HepG2 (cell line): ENCODE results near the gene RHBDD3. TPM values are rescaled to one million over a fixed set of nuclear protein-coding genes. Genes with fewer than 3 reads are reported as not detected.

Experiments used
- ATAC-seq: fragments of 200-7000 bp; cut with Tn5 transposase; 3 replicates; pipeline ENCODE4 v1.9.1; 2020; ENCODE audit warnings: mild to moderate bottlenecking, moderate library complexity
- BruUV-seq: library from RNA; stranded (reverse); fragments of 400-500 nt; replicated peaks from 2 replicates; lab custom pipeline; 2021; lab: Mats Ljungman, UMichigan
- CTCF ChIA-PET: fragments of 300-600 bp; formaldehyde crosslinking; extraction: SDS; loops from one replicate; lab custom pipeline; 2021; ENCODE audit warnings: low total read pairs, inconsistent platforms, low intra/inter-chr PET ratio; lab: Yijun Ruan, JAX
- POLR2A ChIA-PET: fragments of 350-600 bp; sonication (Branson Sonifier 250); formaldehyde crosslinking; loops from one replicate; lab custom pipeline; 2020; ENCODE audit warnings: antibody characterized with exemption, inconsistent platforms; lab: Yijun Ruan, JAX
- DNase-seq: peaks from one replicate; pipeline ENCODE4 v3.0.0-alpha.2; 2015; ENCODE audit warnings: low spot score
- FAIRE-seq: peaks from 3 replicates; lab custom pipeline; 2011; peaks lifted over from hg19 to GRCh38; lab: Jason Lieb, UNC
- H2AFZ ChIP-seq: one replicate; pipeline ENCODE4 v1.6.1; 2011; ENCODE audit warnings: low read length, inconsistent platforms
- H3K27ac ChIP-seq: fragments of 300-600 bp; 3 replicates; pipeline ENCODE4 v1.8.0; 2011; ENCODE audit warnings: mixed run types, mild to moderate bottlenecking, mixed read lengths, low read length, inconsistent platforms; ENCODE audit not compliant: insufficient read depth; ENCODE audit errors: extremely low read length
- H3K27me3 ChIP-seq, 2 experiments: fragments of 200-600 bp in 1 of 2; 2 replicates in 1 of 2; 3 replicates in 1 of 2; pipeline versions ENCODE4 v1.6.0 to v1.8.0; 2011; ENCODE audit warnings: low read length in 2 of 2, mild to moderate bottlenecking in 2 of 2, moderate library complexity in 2 of 2, inconsistent platforms in 1 of 2; ENCODE audit not compliant: insufficient read depth in 2 of 2, control insufficient read depth in 1 of 2
- H3K36me3 ChIP-seq, 2 experiments: fragments of 200-600 bp in 1 of 2; replicated peaks in 1 of 2; 2 replicates in 1 of 2; 3 replicates in 1 of 2; pipeline versions ENCODE4 v1.5.1 to v1.8.0; 2011; ENCODE audit warnings: low read length in 2 of 2, inconsistent platforms in 1 of 2; ENCODE audit not compliant: insufficient read depth in 2 of 2, control insufficient read depth in 1 of 2
- H3K4me1 ChIP-seq: 2 replicates; pipeline ENCODE4 v1.5.1; 2012; ENCODE audit warnings: low read length, inconsistent platforms; ENCODE audit not compliant: insufficient read depth
- H3K4me2 ChIP-seq: 2 replicates; pipeline ENCODE4 v1.6.0; 2011; ENCODE audit warnings: low read depth, low read length, inconsistent platforms
- H3K4me3 ChIP-seq, 3 experiments: fragments of 200-600 bp in 1 of 3; sonication (generic), shearing (Covaris generic) in 1 of 3; replicated peaks in 1 of 3; 2 replicates each; pipeline ENCODE4 v1.5.1; 2011 to 2016; ENCODE audit warnings: low read length in 3 of 3, inconsistent platforms in 2 of 3, low read depth in 2 of 3, mild to moderate bottlenecking in 2 of 3, control low read depth in 1 of 3, mixed read lengths in 1 of 3; ENCODE audit not compliant: insufficient read depth in 1 of 3
- H3K79me2 ChIP-seq: one replicate; pipeline ENCODE4 v1.6.1; 2011; ENCODE audit warnings: low read length, inconsistent platforms; ENCODE audit not compliant: insufficient read depth
- H3K9ac ChIP-seq: 2 replicates; pipeline ENCODE4 v1.6.0; 2011; ENCODE audit warnings: mild to moderate bottlenecking, low read depth, low read length, inconsistent platforms; ENCODE audit not compliant: insufficient read depth
- H3K9me3 ChIP-seq: 2 replicates; pipeline ENCODE4 v1.5.1; 2012; ENCODE audit warnings: mild to moderate bottlenecking, low read length
- H4K20me1 ChIP-seq: 2 replicates; pipeline ENCODE4 v1.6.0; 2011; ENCODE audit warnings: inconsistent platforms, mild to moderate bottlenecking, low read length, moderate library complexity; ENCODE audit not compliant: insufficient read depth
- ELF3 ChIP-seq: IDR thresholded peaks from 2 replicates; pipeline ENCODE4 v1.6.1; 2016; ENCODE audit warnings: missing genetic modification reagents, missing compliant biosample characterization
- FIP1L1 ChIP-seq: fragments of 200-400 bp; formaldehyde crosslinking; IDR thresholded peaks from 2 replicates; pipeline ENCODE4 v1.6.1; 2018; ENCODE audit warnings: low read depth, mild to moderate bottlenecking, low read length, moderate library complexity, borderline replicate concordance; ENCODE audit not compliant: insufficient read depth
- GPN1 ChIP-seq: sonication (generic); formaldehyde crosslinking; IDR thresholded peaks from 2 replicates; pipeline ENCODE4 v1.5.1; 2020; ENCODE audit warnings: missing genetic modification reagents, borderline replicate concordance
- HOXA3 ChIP-seq: sonication (generic); formaldehyde crosslinking; IDR thresholded peaks from 2 replicates; pipeline ENCODE4 v1.5.0; 2020; ENCODE audit warnings: missing genetic modification reagents
- JUN ChIP-seq: sonication (generic); formaldehyde crosslinking; IDR thresholded peaks from 2 replicates; pipeline ENCODE4 v1.4.0; 2020; ENCODE audit warnings: mild to moderate bottlenecking, missing genetic modification reagents
- NFE2L2 ChIP-seq: fragments of 150-350 bp; IDR thresholded peaks from 2 replicates; pipeline ENCODE4 v1.6.1; 2014; ENCODE audit warnings: low read length
- RXRA ChIP-seq: sonication (generic); formaldehyde crosslinking; IDR thresholded peaks from 2 replicates; pipeline ENCODE4 v1.5.1; 2020; ENCODE audit warnings: missing genetic modification reagents
- ZNF44 ChIP-seq: sonication (generic); formaldehyde crosslinking; IDR thresholded peaks from 2 replicates; pipeline ENCODE4 v1.5.1; 2020; ENCODE audit warnings: mild to moderate bottlenecking, missing genetic modification reagents
- ZNF670 ChIP-seq: sonication (generic); formaldehyde crosslinking; IDR thresholded peaks from 2 replicates; pipeline ENCODE4 v1.8.0; 2022; ENCODE audit warnings: mild to moderate bottlenecking, missing genetic modification reagents, borderline replicate concordance
- ZNF720 ChIP-seq: sonication (generic); formaldehyde crosslinking; IDR thresholded peaks from 2 replicates; pipeline ENCODE4 v1.4.0; 2020; ENCODE audit warnings: missing genetic modification reagents
- ZNF75D ChIP-seq: sonication (generic); formaldehyde crosslinking; IDR thresholded peaks from 2 replicates; pipeline ENCODE4 v1.8.1; 2023; ENCODE audit warnings: missing genetic modification reagents, mild to moderate bottlenecking, borderline replicate concordance
- ZNF768 ChIP-seq: sonication (generic); formaldehyde crosslinking; IDR thresholded peaks from 2 replicates; pipeline ENCODE4 v1.4.0; 2020; ENCODE audit warnings: missing genetic modification reagents
- WGBS: methylation state at CpG from one replicate; pipeline ENCODE4 v1.1.6; 2017; ENCODE audit warnings: low lambda C conversion rate; 5-methylcytosine and 5-hydroxymethylcytosine counted together
- in situ Hi-C: cut with HindIII; loops from 2 replicates; pipeline ENCODE4 v1.10.0; 2017; ENCODE audit warnings: low pct_unique_long_range_greater_than_20kb; ENCODE audit not compliant: extremely low pct_ligation_motif_present
- intact Hi-C: fragments of 100-400 bp; cut with micrococcal nuclease; formaldehyde crosslinking; loops from one replicate; pipeline ENCODE4 v1.10.0; 2022; ENCODE audit not compliant: unreplicated experiment
- polyA plus RNA-seq, 8 experiments: library from polyadenylated mRNA; depleted of rRNA in 3 of 8; stranded (reverse) in 7 of 8; unstranded in 1 of 8; fragments of >200 nt; fragmentation: Illumina TruSeq in 4 of 8; extraction: Trizol in 4 of 8; gene quantifications; 2 replicates each; pipeline versions ENCODE4 v1.2.1 to v1.2.3, GENCODE V29; 2011 to 2016; ENCODE audit warnings: low read depth in 4 of 8, missing spikeins in 1 of 8, mixed read lengths in 1 of 8; ENCODE audit not compliant: insufficient read depth in 1 of 8
- total RNA-seq, 5 experiments: library from RNA; depleted of rRNA; stranded (reverse); fragments of >200 nt; fragmentation: Illumina TruSeq; extraction: Trizol; gene quantifications; 2 replicates each; pipeline ENCODE4 v1.2.3, GENCODE V29; 2016; ENCODE audit warnings: low read depth in 1 of 5
- TF ChIP-seq, protein P1 (sequence below): sonication (generic); formaldehyde crosslinking; IDR thresholded peaks from 2 replicates; pipeline ENCODE4 v1.4.0; 2020; ENCODE audit warnings: mild to moderate bottlenecking, missing genetic modification reagents
- TF ChIP-seq, protein P2 (sequence below), 2 experiments: sonication (generic) in 1 of 2; formaldehyde crosslinking in 1 of 2; IDR thresholded peaks; 2 replicates each; pipeline versions ENCODE4 v1.6.1 to v1.9.0; 2014 to 2022; ENCODE audit warnings: antibody characterized with exemption in 1 of 2, borderline replicate concordance in 1 of 2, inconsistent platforms in 1 of 2, low read depth in 1 of 2, missing genetic modification reagents in 1 of 2
- TF ChIP-seq, protein P3 (sequence below): sonication (generic); formaldehyde crosslinking; IDR thresholded peaks from 2 replicates; pipeline ENCODE4 v1.5.0; 2020; ENCODE audit warnings: mild to moderate bottlenecking, missing genetic modification reagents, moderate library complexity

Gene RHBDD3
- total and polyA plus RNA-seq, 2 of the 13 experiments (the other 11 are each of a cell fraction or from before 2014, with no cell fraction given) = 12.1 to 26.7 TPM

DNA sequence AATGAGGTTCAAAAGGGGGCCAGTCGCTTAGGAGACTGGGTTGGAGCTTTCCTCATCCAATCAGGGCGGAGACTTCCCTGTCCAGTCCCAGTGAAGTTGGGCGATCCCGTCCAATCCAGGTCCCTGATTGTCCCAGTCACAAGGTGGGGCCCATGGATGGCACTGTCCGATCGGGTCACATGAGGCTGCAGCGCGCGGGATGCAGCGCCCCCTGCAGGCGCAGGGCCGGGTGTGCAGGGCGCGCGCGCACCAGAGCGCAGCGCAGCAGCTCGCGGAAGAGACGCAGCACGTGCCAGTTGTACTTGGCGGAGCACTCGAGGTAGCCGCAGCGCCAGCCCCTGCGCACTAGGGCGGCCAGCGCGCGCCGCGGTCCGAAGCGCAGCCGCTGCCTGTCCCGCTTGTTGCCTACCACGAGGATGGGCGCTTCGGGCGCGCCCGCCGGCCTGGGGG lies 45.4 kb upstream of the RHBDD3 start:
- POLR2A ChIA-PET = no interaction called here
- Histone ChIP-seq H3K4me3 (peak overlapping the region in 1 of 3 experiments; percentile 70; a peak in 1 of 6 replicates), H2AFZ (no peak overlapping the region), H3K27ac (no peak overlapping the region), H3K27me3 (peaks cover 7 to 41% of the 10 kb centered on the region in 2 experiments), H3K4me2 (peak overlapping the region; percentile 73; the same call in 1 of the 2 replicates), H3K4me1 (peaks cover 49% of the 10 kb centered on the region), H3K9me3 (no peaks in the 10 kb centered on the region), H4K20me1 (no peaks in the 10 kb centered on the region; the same call in 1 of the 2 replicates), H3K79me2 (no peaks in the 10 kb centered on the region), H3K36me3 (no peaks in the 10 kb centered on the region), H3K9ac (no peak overlapping the region)
- CTCF ChIA-PET = no interaction called here
- ATAC-seq (no peak), DNase-seq (no peak), FAIRE-seq (no peak)
- in situ Hi-C loops (no loop called here), intact Hi-C loops (no loop called here)
- no TSS peak for BruUV-seq
- WGBS = 83% methylated on average over 9 of the region's 44 CpGs
- TF ChIP-seq JUN (CRISPR knock-in tag) = no peak
- TF ChIP-seq GPN1 = no peak
- no peak for TF ChIP-seq ZNF44 (CRISPR knock-in tag)
- no peak for TF ChIP-seq RXRA
- TF ChIP-seq HOXA3 (CRISPR knock-in tag) = peak; percentile 86
- TF ChIP-seq NFE2L2 = no peak
- no peak for TF ChIP-seq ZNF75D (CRISPR knock-in tag)
- peak; percentile 33; the same call in 1 of the 2 replicates for TF ChIP-seq ZNF768
- TF ChIP-seq, protein P1, sequence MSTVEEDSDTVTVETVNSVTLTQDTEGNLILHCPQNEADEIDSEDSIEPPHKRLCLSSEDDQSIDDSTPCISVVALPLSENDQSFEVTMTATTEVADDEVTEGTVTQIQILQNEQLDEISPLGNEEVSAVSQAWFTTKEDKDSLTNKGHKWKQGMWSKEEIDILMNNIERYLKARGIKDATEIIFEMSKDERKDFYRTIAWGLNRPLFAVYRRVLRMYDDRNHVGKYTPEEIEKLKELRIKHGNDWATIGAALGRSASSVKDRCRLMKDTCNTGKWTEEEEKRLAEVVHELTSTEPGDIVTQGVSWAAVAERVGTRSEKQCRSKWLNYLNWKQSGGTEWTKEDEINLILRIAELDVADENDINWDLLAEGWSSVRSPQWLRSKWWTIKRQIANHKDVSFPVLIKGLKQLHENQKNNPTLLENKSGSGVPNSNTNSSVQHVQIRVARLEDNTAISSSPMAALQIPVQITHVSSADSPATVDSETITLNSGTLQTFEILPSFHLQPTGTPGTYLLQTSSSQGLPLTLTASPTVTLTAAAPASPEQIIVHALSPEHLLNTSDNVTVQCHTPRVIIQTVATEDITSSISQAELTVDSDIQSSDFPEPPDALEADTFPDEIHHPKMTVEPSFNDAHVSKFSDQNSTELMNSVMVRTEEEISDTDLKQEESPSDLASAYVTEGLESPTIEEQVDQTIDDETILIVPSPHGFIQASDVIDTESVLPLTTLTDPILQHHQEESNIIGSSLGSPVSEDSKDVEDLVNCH (CRISPR knock-in tag) = no peak
- TF ChIP-seq ZNF670 = no peak
- no peak for TF ChIP-seq FIP1L1
- no peak for TF ChIP-seq ZNF720 (CRISPR knock-in tag)
- TF ChIP-seq ELF3 (CRISPR knock-in tag) = no peak
- TF ChIP-seq, protein P2, sequence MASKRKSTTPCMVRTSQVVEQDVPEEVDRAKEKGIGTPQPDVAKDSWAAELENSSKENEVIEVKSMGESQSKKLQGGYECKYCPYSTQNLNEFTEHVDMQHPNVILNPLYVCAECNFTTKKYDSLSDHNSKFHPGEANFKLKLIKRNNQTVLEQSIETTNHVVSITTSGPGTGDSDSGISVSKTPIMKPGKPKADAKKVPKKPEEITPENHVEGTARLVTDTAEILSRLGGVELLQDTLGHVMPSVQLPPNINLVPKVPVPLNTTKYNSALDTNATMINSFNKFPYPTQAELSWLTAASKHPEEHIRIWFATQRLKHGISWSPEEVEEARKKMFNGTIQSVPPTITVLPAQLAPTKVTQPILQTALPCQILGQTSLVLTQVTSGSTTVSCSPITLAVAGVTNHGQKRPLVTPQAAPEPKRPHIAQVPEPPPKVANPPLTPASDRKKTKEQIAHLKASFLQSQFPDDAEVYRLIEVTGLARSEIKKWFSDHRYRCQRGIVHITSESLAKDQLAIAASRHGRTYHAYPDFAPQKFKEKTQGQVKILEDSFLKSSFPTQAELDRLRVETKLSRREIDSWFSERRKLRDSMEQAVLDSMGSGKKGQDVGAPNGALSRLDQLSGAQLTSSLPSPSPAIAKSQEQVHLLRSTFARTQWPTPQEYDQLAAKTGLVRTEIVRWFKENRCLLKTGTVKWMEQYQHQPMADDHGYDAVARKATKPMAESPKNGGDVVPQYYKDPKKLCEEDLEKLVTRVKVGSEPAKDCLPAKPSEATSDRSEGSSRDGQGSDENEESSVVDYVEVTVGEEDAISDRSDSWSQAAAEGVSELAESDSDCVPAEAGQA (IDR thresholded peaks at IDR 0.05; ENCODE audit: low read depth) = 0 out of 2 replicates have a peak, but pooled peaks have one; percentile 19
- TF ChIP-seq, protein P2 (CRISPR knock-in tag; IDR thresholded peaks at IDR 0.05; ENCODE audit: borderline replicate concordance) = no peak
- TF ChIP-seq, protein P3, sequence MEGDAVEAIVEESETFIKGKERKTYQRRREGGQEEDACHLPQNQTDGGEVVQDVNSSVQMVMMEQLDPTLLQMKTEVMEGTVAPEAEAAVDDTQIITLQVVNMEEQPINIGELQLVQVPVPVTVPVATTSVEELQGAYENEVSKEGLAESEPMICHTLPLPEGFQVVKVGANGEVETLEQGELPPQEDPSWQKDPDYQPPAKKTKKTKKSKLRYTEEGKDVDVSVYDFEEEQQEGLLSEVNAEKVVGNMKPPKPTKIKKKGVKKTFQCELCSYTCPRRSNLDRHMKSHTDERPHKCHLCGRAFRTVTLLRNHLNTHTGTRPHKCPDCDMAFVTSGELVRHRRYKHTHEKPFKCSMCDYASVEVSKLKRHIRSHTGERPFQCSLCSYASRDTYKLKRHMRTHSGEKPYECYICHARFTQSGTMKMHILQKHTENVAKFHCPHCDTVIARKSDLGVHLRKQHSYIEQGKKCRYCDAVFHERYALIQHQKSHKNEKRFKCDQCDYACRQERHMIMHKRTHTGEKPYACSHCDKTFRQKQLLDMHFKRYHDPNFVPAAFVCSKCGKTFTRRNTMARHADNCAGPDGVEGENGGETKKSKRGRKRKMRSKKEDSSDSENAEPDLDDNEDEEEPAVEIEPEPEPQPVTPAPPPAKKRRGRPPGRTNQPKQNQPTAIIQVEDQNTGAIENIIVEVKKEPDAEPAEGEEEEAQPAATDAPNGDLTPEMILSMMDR (CRISPR knock-in tag) = peak; percentile 46
